ENCODE data around the gene PRICKLE2. TPM values are rescaled to one million over a fixed set of nuclear protein-coding genes. Genes with fewer than 3 reads are reported as not detected.

PRICKLE2 gene
- polyA plus RNA-seq, 3 donors: not detected

- TF ChIP-seq, protein P1, sequence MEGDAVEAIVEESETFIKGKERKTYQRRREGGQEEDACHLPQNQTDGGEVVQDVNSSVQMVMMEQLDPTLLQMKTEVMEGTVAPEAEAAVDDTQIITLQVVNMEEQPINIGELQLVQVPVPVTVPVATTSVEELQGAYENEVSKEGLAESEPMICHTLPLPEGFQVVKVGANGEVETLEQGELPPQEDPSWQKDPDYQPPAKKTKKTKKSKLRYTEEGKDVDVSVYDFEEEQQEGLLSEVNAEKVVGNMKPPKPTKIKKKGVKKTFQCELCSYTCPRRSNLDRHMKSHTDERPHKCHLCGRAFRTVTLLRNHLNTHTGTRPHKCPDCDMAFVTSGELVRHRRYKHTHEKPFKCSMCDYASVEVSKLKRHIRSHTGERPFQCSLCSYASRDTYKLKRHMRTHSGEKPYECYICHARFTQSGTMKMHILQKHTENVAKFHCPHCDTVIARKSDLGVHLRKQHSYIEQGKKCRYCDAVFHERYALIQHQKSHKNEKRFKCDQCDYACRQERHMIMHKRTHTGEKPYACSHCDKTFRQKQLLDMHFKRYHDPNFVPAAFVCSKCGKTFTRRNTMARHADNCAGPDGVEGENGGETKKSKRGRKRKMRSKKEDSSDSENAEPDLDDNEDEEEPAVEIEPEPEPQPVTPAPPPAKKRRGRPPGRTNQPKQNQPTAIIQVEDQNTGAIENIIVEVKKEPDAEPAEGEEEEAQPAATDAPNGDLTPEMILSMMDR (IDR thresholded peaks at IDR 0.05): no peak
Observed at GRCh38 chr3:64123931-64124330, 101.3 kb downstream of the PRICKLE2 start.

DNA sequence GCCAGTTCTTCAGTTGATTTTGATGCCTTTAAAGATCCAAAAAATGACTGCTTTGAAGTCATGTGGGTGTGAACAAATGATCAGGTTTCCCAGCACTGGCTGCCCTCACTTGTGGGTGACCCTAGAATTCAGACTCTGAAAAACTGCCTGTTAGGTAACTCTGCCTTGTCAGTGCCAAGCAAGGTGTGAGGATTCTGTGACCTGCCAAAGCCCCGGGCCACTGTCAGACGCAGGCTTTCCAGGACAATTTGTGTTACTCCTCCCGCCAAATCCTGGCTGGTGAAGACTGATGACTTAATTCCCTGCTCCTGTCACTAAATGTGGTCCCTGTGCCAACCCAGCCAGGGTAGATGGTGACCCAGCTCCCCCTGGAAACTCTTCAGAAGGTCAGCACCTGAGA, 102.8 kb downstream of the PRICKLE2 start:
- Mint-ChIP-seq H3K4me3 (no peak overlapping the region), H3K9me3 (peaks cover 0 to 6% (median 3%) of the 10 kb centered on the region in 7 donors), H3K27me3 (ENCODE audit: low read depth in 3 of 3) (peaks cover 0 to 2% (median 1%) of the 10 kb centered on the region in 3 donors), H3K4me1 (no peaks in the 10 kb centered on the region), H3K27ac (no peak overlapping the region), H3K36me3 (no peaks in the 10 kb centered on the region)
- Histone ChIP-seq H3K4me3 (replicated peaks in 1 of 3; ENCODE audit: low read depth in 2 of 3, low read length in 3 of 3) (no peak overlapping the region), H3K36me3 (replicated peaks in 1 of 2; ENCODE audit: control insufficient read depth in 1 of 2, insufficient read depth in 2 of 2, low read length in 2 of 2) (no peaks in the 10 kb centered on the region), H4K20me1 (ENCODE audit: insufficient read depth, low read length) (no peaks in the 10 kb centered on the region), H3K4me1 (ENCODE audit: control insufficient read depth in 1 of 2, insufficient read depth in 2 of 2, low read length in 2 of 2) (no peaks in the 10 kb centered on the region), H3K79me2 (ENCODE audit: insufficient read depth, low read length) (no peaks in the 10 kb centered on the region), H3K4me2 (replicated peaks; ENCODE audit: extremely low read depth, low read length, poor library complexity, severe bottlenecking) (no peak overlapping the region), H3K9ac (ENCODE audit: insufficient read depth, low read length, poor library complexity, severe bottlenecking) (no peak overlapping the region), H3K27ac (ENCODE audit: low read depth in 1 of 2, low read length in 2 of 2) (no peak overlapping the region), H3K9me3 (replicated peaks in 1 of 2; ENCODE audit: control insufficient read depth in 1 of 2, insufficient read depth in 1 of 2, low read length in 2 of 2) (no peaks in the 10 kb centered on the region), H2AFZ (ENCODE audit: insufficient read depth, low read depth, low read length, poor library complexity, severe bottlenecking) (no peak overlapping the region), H3K27me3 (ENCODE audit: control insufficient read depth in 2 of 2, insufficient read depth in 2 of 2, low read length in 2 of 2) (no peaks in the 10 kb centered on the region)
- no peak for DNase-seq
- TF ChIP-seq, protein P1 (IDR thresholded peaks at IDR 0.05): no peak
- intact Hi-C loops (cut with micrococcal nuclease): no loop called here
- WGBS (ENCODE audit: insufficient coverage): 90% methylated on average over 3 of the region's 3 CpGs

More at GRCh38 chr3:64123931-64124330, 101.3 kb downstream of the PRICKLE2 start:
- 67% methylated on average over 1 of the region's 2 CpGs for WGBS (ENCODE audit: insufficient coverage)
- Histone ChIP-seq H3K79me2 (ENCODE audit: insufficient read depth, low read length) (no peaks in the 10 kb centered on the region), H3K27me3 (ENCODE audit: control insufficient read depth in 2 of 2, insufficient read depth in 2 of 2, low read length in 2 of 2) (no peaks in the 10 kb centered on the region), H3K4me2 (replicated peaks; ENCODE audit: extremely low read depth, low read length, poor library complexity, severe bottlenecking) (no peak overlapping the region), H4K20me1 (ENCODE audit: insufficient read depth, low read length) (no peaks in the 10 kb centered on the region), H3K9me3 (replicated peaks in 1 of 2; ENCODE audit: control insufficient read depth in 1 of 2, insufficient read depth in 1 of 2, low read length in 2 of 2) (no peaks in the 10 kb centered on the region), H2AFZ (ENCODE audit: insufficient read depth, low read depth, low read length, poor library complexity, severe bottlenecking) (no peak overlapping the region), H3K27ac (ENCODE audit: low read depth in 1 of 2, low read length in 2 of 2) (no peak overlapping the region), H3K4me1 (ENCODE audit: control insufficient read depth in 1 of 2, insufficient read depth in 2 of 2, low read length in 2 of 2) (no peaks in the 10 kb centered on the region), H3K4me3 (replicated peaks in 1 of 3; ENCODE audit: low read depth in 2 of 3, low read length in 3 of 3) (no peak overlapping the region), H3K36me3 (replicated peaks in 1 of 2; ENCODE audit: control insufficient read depth in 1 of 2, insufficient read depth in 2 of 2, low read length in 2 of 2) (no peaks in the 10 kb centered on the region), H3K9ac (ENCODE audit: insufficient read depth, low read length, poor library complexity, severe bottlenecking) (no peak overlapping the region)
- no peaks in the 10 kb centered on the region for H3K4me1 Mint-ChIP-seq
- H3K27ac Mint-ChIP-seq: no peak overlapping the region
- intact Hi-C loops (cut with micrococcal nuclease): no loop called here
- H3K4me3 Mint-ChIP-seq: no peak overlapping the region
- no peak for DNase-seq
- no peaks in the 10 kb centered on the region for H3K36me3 Mint-ChIP-seq
- peaks cover 0 to 6% (median 4%) of the 10 kb centered on the region in 7 donors for H3K9me3 Mint-ChIP-seq
- H3K27me3 Mint-ChIP-seq (ENCODE audit: low read depth in 3 of 3): peaks cover 0 to 4% (median 0%) of the 10 kb centered on the region in 3 donors

Data from CD14-positive monocyte (primary cell).